Endothelial cell of umbilical vein (primary cell): ENCODE measurements around the gene LSM14A. TPM values are rescaled to one million over a fixed set of nuclear protein-coding genes. Genes with fewer than 3 reads are reported as not detected.
"Not testable (repeated sequence)": the region's sequence is repeated elsewhere in the genome, so short reads cannot be mapped to it uniquely, and the experiment has no call there.

Experiments used
- BruUV-seq: library from RNA; stranded (reverse); fragments of 400-500 nt; replicated peaks from 2 replicates; lab custom pipeline; 2021; lab: Mats Ljungman, UMichigan
- CTCF ChIA-PET: fragments of 300-600, 350-600 bp; sonication (Branson Sonifier 250); formaldehyde crosslinking; loops from one replicate; lab custom pipeline; 2021; ENCODE audit warnings: antibody characterized with exemption, inconsistent platforms; lab: Charles Lee
- POLR2A ChIA-PET: fragments of 300-600, 350-600 bp; sonication (Branson Sonifier 250); formaldehyde crosslinking; loops from one replicate; lab custom pipeline; 2021; ENCODE audit warnings: antibody characterized with exemption, inconsistent platforms; lab: Charles Lee
- DNase-seq: peaks from one replicate; pipeline ENCODE4 v3.0.0-alpha.2; 2011; ENCODE audit warnings: low read depth, low spot score
- FAIRE-seq: peaks from 2 replicates; lab custom pipeline; 2011; peaks lifted over from hg19 to GRCh38; lab: Jason Lieb, UNC
- H2AFZ ChIP-seq: 2 replicates; pipeline ENCODE4 v1.6.0; 2012; ENCODE audit warnings: low read depth, low read length, control low read depth, inconsistent platforms
- H3K27ac ChIP-seq: 2 replicates; pipeline ENCODE4 v1.5.1; 2011; ENCODE audit warnings: low read depth, mild to moderate bottlenecking, control low read depth, low read length, moderate library complexity; ENCODE audit not compliant: insufficient read depth
- H3K27me3 ChIP-seq, 2 experiments: 2 replicates each; pipeline versions ENCODE4 v1.6.0 to v1.6.1; 2011; ENCODE audit warnings: low read length in 2 of 2, mixed read lengths in 1 of 2; ENCODE audit not compliant: control insufficient read depth in 2 of 2, insufficient read depth in 2 of 2
- H3K36me3 ChIP-seq, 2 experiments: 2 replicates in 1 of 2; 3 replicates in 1 of 2; pipeline ENCODE4 v1.5.1; 2011; ENCODE audit warnings: low read length in 2 of 2, mild to moderate bottlenecking in 1 of 2, moderate library complexity in 1 of 2; ENCODE audit not compliant: control insufficient read depth in 2 of 2, insufficient read depth in 2 of 2; ENCODE audit errors: extremely low read depth in 1 of 2
- H3K4me1 ChIP-seq: 3 replicates; pipeline ENCODE4 v1.5.1; 2011; ENCODE audit warnings: mild to moderate bottlenecking, low read length; ENCODE audit not compliant: control insufficient read depth, insufficient read depth; ENCODE audit errors: extremely low read depth
- H3K4me2 ChIP-seq: 2 replicates; pipeline ENCODE4 v1.6.1; 2011; ENCODE audit warnings: low read length, control low read depth, mixed read lengths; ENCODE audit not compliant: insufficient read depth
- H3K4me3 ChIP-seq, 3 experiments: fragments of 200-600 bp in 1 of 3; sonication (generic), shearing (Covaris generic) in 1 of 3; replicated peaks in 1 of 3; 2 replicates each; pipeline ENCODE4 v1.5.1; 2011 to 2016; ENCODE audit warnings: control low read depth in 3 of 3, low read length in 3 of 3, mild to moderate bottlenecking in 2 of 3, inconsistent platforms in 1 of 3, low read depth in 1 of 3, moderate library complexity in 1 of 3; ENCODE audit not compliant: insufficient read depth in 1 of 3
- H3K79me2 ChIP-seq: 2 replicates; pipeline ENCODE4 v1.6.0; 2012; ENCODE audit warnings: low read length, inconsistent platforms; ENCODE audit not compliant: control insufficient read depth, insufficient read depth
- H3K9ac ChIP-seq: replicated peaks from 2 replicates; pipeline ENCODE3; 2011; ENCODE audit warnings: low read length, control low read depth; ENCODE audit not compliant: insufficient read depth; ENCODE audit errors: extremely low read depth
- H3K9me1 ChIP-seq: replicated peaks from 3 replicates; pipeline ENCODE4 v1.6.0; 2011; ENCODE audit warnings: mild to moderate bottlenecking, low read length; ENCODE audit not compliant: control insufficient read depth, insufficient read depth; ENCODE audit errors: extremely low read depth
- H3K9me3 ChIP-seq: replicated peaks from 2 replicates; pipeline ENCODE4 v1.5.1; 2012; ENCODE audit warnings: low read length, inconsistent platforms; ENCODE audit not compliant: control insufficient read depth, insufficient read depth
- H4K20me1 ChIP-seq: replicated peaks from 2 replicates; pipeline ENCODE3; 2011; ENCODE audit warnings: mild to moderate bottlenecking, low read length; ENCODE audit not compliant: control insufficient read depth, insufficient read depth; ENCODE audit errors: extremely low read depth
- MYC ChIP-seq: IDR thresholded peaks from one replicate; pipeline ENCODE4 v1.6.1; 2011; ENCODE audit warnings: mild to moderate bottlenecking, low read depth, low read length
- POLR2AphosphoS5 ChIP-seq: IDR thresholded peaks from 2 replicates; pipeline ENCODE4 v1.6.1; 2012; ENCODE audit warnings: low read depth, mild to moderate bottlenecking, control low read depth, low read length, moderate library complexity; ENCODE audit not compliant: insufficient read depth
- dilution Hi-C: fragments of 300-500 bp; cut with MboI; formaldehyde crosslinking; loops from one replicate; pipeline ENCODE4 v1.15.0; 2019; ENCODE audit warnings: low sequenced_read_pairs; ENCODE audit not compliant: extremely low pct_ligation_motif_present
- intact Hi-C: fragments of 100-400 bp; cut with micrococcal nuclease; formaldehyde crosslinking; loops from one replicate; pipeline ENCODE4 v1.10.0; 2022
- polyA plus RNA-seq, 4 experiments: library from polyadenylated mRNA; depleted of rRNA in 3 of 4; stranded (reverse) in 3 of 4; unstranded in 1 of 4; fragments of >200 nt; gene quantifications; 2 replicates each; pipeline versions ENCODE4 v1.2.1 to v1.2.3, GENCODE V29; 2011 to 2012; ENCODE audit warnings: missing spikeins in 1 of 4
- total RNA-seq: library from RNA; stranded (reverse); gene quantifications from 2 replicates; pipeline ENCODE4 v1.2.3, GENCODE V29; 2021
- TF ChIP-seq, protein P1 (sequence below), 2 donors: IDR thresholded peaks; 1 replicate in 1 of 2; 2 replicates in 1 of 2; pipeline ENCODE4 v1.5.1; 2011; ENCODE audit warnings: low read length in 2 of 2, mild to moderate bottlenecking in 2 of 2, moderate library complexity in 2 of 2, control low read depth in 1 of 2, inconsistent platforms in 1 of 2, low read depth in 1 of 2; ENCODE audit not compliant: insufficient read depth in 1 of 2; ENCODE audit errors: extremely low read depth in 1 of 2
- TF ChIP-seq, protein P2 (sequence below): IDR thresholded peaks from 2 replicates; pipeline ENCODE4 v1.6.1; 2011; ENCODE audit not compliant: insufficient read depth, insufficient read length

Gene LSM14A
- total and polyA plus RNA-seq, 2 donors (not counting 3 experiments of a cell fraction or from before 2014, with no cell fraction given), result 96.7 to 122 TPM

GRCh38 chr19:34155686-34156085 is 16.6 kb upstream of the LSM14A start:
- Histone ChIP-seq H3K27me3 (peaks cover 2 to 3% of the 10 kb centered on the region in 2 experiments), H2AFZ (no peak overlapping the region), H3K36me3 (no peaks in the 10 kb centered on the region), H3K79me2 (no peaks in the 10 kb centered on the region), H3K4me3 (no peak overlapping the region), H3K9me3 (no peaks in the 10 kb centered on the region), H3K9ac (no peak overlapping the region), H4K20me1 (no peaks in the 10 kb centered on the region), H3K4me2 (no peak overlapping the region), H3K9me1 (no peaks in the 10 kb centered on the region), H3K4me1 (no peaks in the 10 kb centered on the region), H3K27ac (no peak overlapping the region)
- no TSS peak for BruUV-seq
- no peak for FAIRE-seq
- ChIA-PET CTCF (no interaction called here), POLR2A (no interaction called here)
- no peak for TF ChIP-seq MYC
- TF ChIP-seq, protein P1, sequence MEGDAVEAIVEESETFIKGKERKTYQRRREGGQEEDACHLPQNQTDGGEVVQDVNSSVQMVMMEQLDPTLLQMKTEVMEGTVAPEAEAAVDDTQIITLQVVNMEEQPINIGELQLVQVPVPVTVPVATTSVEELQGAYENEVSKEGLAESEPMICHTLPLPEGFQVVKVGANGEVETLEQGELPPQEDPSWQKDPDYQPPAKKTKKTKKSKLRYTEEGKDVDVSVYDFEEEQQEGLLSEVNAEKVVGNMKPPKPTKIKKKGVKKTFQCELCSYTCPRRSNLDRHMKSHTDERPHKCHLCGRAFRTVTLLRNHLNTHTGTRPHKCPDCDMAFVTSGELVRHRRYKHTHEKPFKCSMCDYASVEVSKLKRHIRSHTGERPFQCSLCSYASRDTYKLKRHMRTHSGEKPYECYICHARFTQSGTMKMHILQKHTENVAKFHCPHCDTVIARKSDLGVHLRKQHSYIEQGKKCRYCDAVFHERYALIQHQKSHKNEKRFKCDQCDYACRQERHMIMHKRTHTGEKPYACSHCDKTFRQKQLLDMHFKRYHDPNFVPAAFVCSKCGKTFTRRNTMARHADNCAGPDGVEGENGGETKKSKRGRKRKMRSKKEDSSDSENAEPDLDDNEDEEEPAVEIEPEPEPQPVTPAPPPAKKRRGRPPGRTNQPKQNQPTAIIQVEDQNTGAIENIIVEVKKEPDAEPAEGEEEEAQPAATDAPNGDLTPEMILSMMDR (IDR thresholded peaks at IDR 0.05; ENCODE audit: extremely low read depth in 1 of 2, insufficient read depth in 1 of 2, low read depth in 1 of 2, low read length in 2 of 2), result no peak
- TF ChIP-seq, protein P2, sequence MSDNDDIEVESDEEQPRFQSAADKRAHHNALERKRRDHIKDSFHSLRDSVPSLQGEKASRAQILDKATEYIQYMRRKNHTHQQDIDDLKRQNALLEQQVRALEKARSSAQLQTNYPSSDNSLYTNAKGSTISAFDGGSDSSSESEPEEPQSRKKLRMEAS, result no peak
- TF ChIP-seq POLR2AphosphoS5, result no peak
- dilution Hi-C loops, result no loop called here
- no peak for DNase-seq
- intact Hi-C loops, result no loop called here

DNA sequence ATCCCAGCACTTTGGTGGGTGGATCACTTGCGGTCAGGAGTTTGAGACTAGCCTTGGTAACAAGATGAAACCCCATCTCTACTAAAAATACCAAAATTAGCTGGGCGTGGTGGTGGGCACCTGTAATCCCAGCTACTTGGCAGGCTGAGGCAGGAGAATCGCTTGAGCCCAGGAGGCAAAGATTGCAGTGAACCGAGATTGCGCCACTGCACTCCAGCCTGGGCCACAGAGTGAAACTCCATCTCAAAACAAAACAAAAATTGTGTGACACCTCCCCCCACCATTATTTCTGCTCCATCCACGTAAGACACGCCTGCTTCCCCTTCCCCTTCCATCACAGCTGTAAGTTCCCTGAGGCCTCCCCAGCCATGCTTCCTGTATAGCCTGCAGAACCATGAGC is 13.3 kb upstream of the LSM14A start:
- dilution Hi-C loops, FAIRE-seq, H2AFZ ChIP-seq, H3K9me3 ChIP-seq, H4K20me1 ChIP-seq, H3K36me3 ChIP-seq, H3K4me2 ChIP-seq, H3K4me3 ChIP-seq, H3K79me2 ChIP-seq, H3K9ac ChIP-seq, H3K9me1 ChIP-seq, H3K27ac ChIP-seq, H3K4me1 ChIP-seq, DNase-seq, intact Hi-C loops, H3K27me3 ChIP-seq, POLR2A ChIA-PET, BruUV-seq: not testable (repeated sequence)
- CTCF ChIA-PET, result interaction anchor here (1.5 kb wide), 1 partner anchor 10 kb away, joined by 4 read pairs; no protein-coding TSS in a partner anchor

GRCh38 chr19:34159541-34159940 is 12.8 kb upstream of the LSM14A start:
- H3K9me3 ChIP-seq, POLR2A ChIA-PET, H3K27ac ChIP-seq, CTCF ChIA-PET, DNase-seq, H3K9me1 ChIP-seq, H3K36me3 ChIP-seq, H2AFZ ChIP-seq, intact Hi-C loops, BruUV-seq, H3K27me3 ChIP-seq, H4K20me1 ChIP-seq, H3K4me3 ChIP-seq, H3K79me2 ChIP-seq, H3K9ac ChIP-seq, H3K4me1 ChIP-seq, dilution Hi-C loops, H3K4me2 ChIP-seq, FAIRE-seq: not testable (repeated sequence)
